ENCODE data around the gene EXOC4.

The EXOC4 gene

GRCh38 chr7:133502498-133502897, 249.6 kb downstream of the EXOC4 start:
- DNase-seq: no peak

- DNase-seq: no peak
Measured at GRCh38 chr7:133502972-133503371, 250.1 kb downstream of the EXOC4 start.

GRCh38 chr7:133504825-133505224, 251.9 kb downstream of the EXOC4 start:
- no peak for DNase-seq

GRCh38 chr7:133509822-133510221, 256.9 kb downstream of the EXOC4 start:
- DNase-seq: no peak

- DNase-seq: no peak
Measured at GRCh38 chr7:133510326-133511055, 257.6 kb downstream of the EXOC4 start.

- no peak for DNase-seq
Measured at GRCh38 chr7:133511252-133511651, 258.4 kb downstream of the EXOC4 start.

GRCh38 chr7:133511708-133512107, 258.8 kb downstream of the EXOC4 start:
- no peak for DNase-seq

- no peak for DNase-seq
Measured at GRCh38 chr7:133512560-133512959, 259.7 kb downstream of the EXOC4 start.

- DNase-seq: no peak
Measured at GRCh38 chr7:133513608-133514007, 260.7 kb downstream of the EXOC4 start.

GRCh38 chr7:133514551-133514950, 261.7 kb downstream of the EXOC4 start:
- no peak for DNase-seq

GRCh38 chr7:133517766-133518165, 264.9 kb downstream of the EXOC4 start:
- no peak for DNase-seq

- DNase-seq: no peak
Measured at GRCh38 chr7:133518718-133519117, 265.8 kb downstream of the EXOC4 start.

- no peak for DNase-seq
Measured at GRCh38 chr7:133520248-133520647, 267.4 kb downstream of the EXOC4 start.

GRCh38 chr7:133522501-133522900, 269.6 kb downstream of the EXOC4 start:
- DNase-seq: no peak

- DNase-seq: no peak
Measured at GRCh38 chr7:133528796-133529195, 275.9 kb downstream of the EXOC4 start.

GRCh38 chr7:133529861-133530260, 277.0 kb downstream of the EXOC4 start:
- no peak for DNase-seq

- no peak for DNase-seq
Measured at GRCh38 chr7:133530682-133531081, 277.8 kb downstream of the EXOC4 start.

GRCh38 chr7:133534816-133535215, 281.9 kb downstream of the EXOC4 start:
- no peak for DNase-seq

- no peak for DNase-seq
Measured at GRCh38 chr7:133535308-133535707, 282.4 kb downstream of the EXOC4 start.

- DNase-seq: no peak
Measured at GRCh38 chr7:133536450-133536849, 283.6 kb downstream of the EXOC4 start.

GRCh38 chr7:133539016-133539415, 286.1 kb downstream of the EXOC4 start:
- DNase-seq: no peak

GRCh38 chr7:133540096-133540860, 287.4 kb downstream of the EXOC4 start:
- no peak for DNase-seq

GRCh38 chr7:133542209-133542780, 289.4 kb downstream of the EXOC4 start:
- DNase-seq: no peak

GRCh38 chr7:133543657-133544056, 290.8 kb downstream of the EXOC4 start:
- DNase-seq: no peak

Data from stimulated activated CD4-positive, alpha-beta T cell treated with anti-CD3 and anti-CD28 coated beads, Interleukin-15, amount 100 ng/mL, for 24 hours (primary cell).